ENCODE results near the gene RPTOR.

GRCh38 chr17:80924111-80924806 is 379.6 kb downstream of the RPTOR start:
- TF ChIP-seq CTCF (IDR thresholded peaks at IDR 0.05; ENCODE audit: low read length) (no peak), EZH2 (IDR thresholded peaks at IDR 0.05; ENCODE audit: borderline replicate concordance, low read length) (no peak)

Measured in OCI-LY1 (cell line).